Measurements from ENCODE around the gene RNF10. TPM values are rescaled to one million over a fixed set of nuclear protein-coding genes. Genes with fewer than 3 reads are reported as not detected.
"Not testable (repeated sequence)": the region's sequence is repeated elsewhere in the genome, so short reads cannot be mapped to it uniquely, and the experiment has no call there.

The RNF10 gene
- total RNA-seq, 1 experiment from 2014 or later = 177 TPM

GRCh38 chr12:120528861-120529525, 5.2 kb upstream of the RNF10 start, which contains the start of gene COQ5:
Gene COQ5 (minus strand): TSS chr12:120529158. CDS start chr12:120529141, 17 bp downstream.
- peak; percentile 91 for ATAC-seq
- no peaks in the 10 kb centered on the region for H3K36me3 ChIP-seq (ENCODE audit: control insufficient read depth, insufficient read depth, low read length)
- no peaks in the 10 kb centered on the region for H3K9me3 ChIP-seq (ENCODE audit: control insufficient read depth, insufficient read depth, low read depth, low read length)
- peak within 1 kb of the TSS; percentile 96 for H3K27ac ChIP-seq (ENCODE audit: low read length)
- POLR2A ChIA-PET = interaction anchor here (0.6 to 1.2 kb wide), 4 partner anchors 34 to 362 kb away, joined by 4 to 19 read pairs (median 6); no protein-coding TSS in a partner anchor
- no peaks in the 10 kb centered on the region for H3K27me3 ChIP-seq (ENCODE audit: control insufficient read depth, insufficient read depth, low read length)
- no peak for DNase-seq (ENCODE audit: low read depth, low spot score)
- H3K4me1 ChIP-seq (ENCODE audit: control insufficient read depth, insufficient read depth, low read length) = peaks cover 8% of the 10 kb centered on the region
- no peak for TF ChIP-seq TCF7L2 (IDR thresholded peaks at IDR 0.05; ENCODE audit: low read depth, low read length)
- peak; percentile 90 for TF ChIP-seq POLR2AphosphoS5 (IDR thresholded peaks at IDR 0.05; ENCODE audit: low read depth, low read length)
- no peak for TF ChIP-seq REST (IDR thresholded peaks at IDR 0.05; ENCODE audit: insufficient read depth in 1 of 2, low read depth in 2 of 2, low read length in 1 of 2)
- peak; percentile 87; the same call in 1 of the 2 replicates for TF ChIP-seq SIN3A (IDR thresholded peaks at IDR 0.05; ENCODE audit: borderline replicate concordance, insufficient read depth, low read depth, low read length)
- TF ChIP-seq, protein P1, sequence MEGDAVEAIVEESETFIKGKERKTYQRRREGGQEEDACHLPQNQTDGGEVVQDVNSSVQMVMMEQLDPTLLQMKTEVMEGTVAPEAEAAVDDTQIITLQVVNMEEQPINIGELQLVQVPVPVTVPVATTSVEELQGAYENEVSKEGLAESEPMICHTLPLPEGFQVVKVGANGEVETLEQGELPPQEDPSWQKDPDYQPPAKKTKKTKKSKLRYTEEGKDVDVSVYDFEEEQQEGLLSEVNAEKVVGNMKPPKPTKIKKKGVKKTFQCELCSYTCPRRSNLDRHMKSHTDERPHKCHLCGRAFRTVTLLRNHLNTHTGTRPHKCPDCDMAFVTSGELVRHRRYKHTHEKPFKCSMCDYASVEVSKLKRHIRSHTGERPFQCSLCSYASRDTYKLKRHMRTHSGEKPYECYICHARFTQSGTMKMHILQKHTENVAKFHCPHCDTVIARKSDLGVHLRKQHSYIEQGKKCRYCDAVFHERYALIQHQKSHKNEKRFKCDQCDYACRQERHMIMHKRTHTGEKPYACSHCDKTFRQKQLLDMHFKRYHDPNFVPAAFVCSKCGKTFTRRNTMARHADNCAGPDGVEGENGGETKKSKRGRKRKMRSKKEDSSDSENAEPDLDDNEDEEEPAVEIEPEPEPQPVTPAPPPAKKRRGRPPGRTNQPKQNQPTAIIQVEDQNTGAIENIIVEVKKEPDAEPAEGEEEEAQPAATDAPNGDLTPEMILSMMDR (IDR thresholded peaks at IDR 0.05) = no peak
- intact Hi-C loops (cut with micrococcal nuclease; ENCODE audit: unreplicated experiment) (no loop called here), in situ Hi-C loops (cut with HindIII; ENCODE audit: low pct_unique_long_range_greater_than_20kb, low sequenced_read_pairs) (no loop called here)
- CTCF ChIA-PET = no interaction called here
- no TSS peak for BruUV-seq (replicated peaks)
- peak within 1 kb of the TSS; percentile 63 to 77 for H3K4me3 ChIP-seq (ENCODE audit: low read depth in 2 of 2, low read length in 2 of 2)

DNA sequence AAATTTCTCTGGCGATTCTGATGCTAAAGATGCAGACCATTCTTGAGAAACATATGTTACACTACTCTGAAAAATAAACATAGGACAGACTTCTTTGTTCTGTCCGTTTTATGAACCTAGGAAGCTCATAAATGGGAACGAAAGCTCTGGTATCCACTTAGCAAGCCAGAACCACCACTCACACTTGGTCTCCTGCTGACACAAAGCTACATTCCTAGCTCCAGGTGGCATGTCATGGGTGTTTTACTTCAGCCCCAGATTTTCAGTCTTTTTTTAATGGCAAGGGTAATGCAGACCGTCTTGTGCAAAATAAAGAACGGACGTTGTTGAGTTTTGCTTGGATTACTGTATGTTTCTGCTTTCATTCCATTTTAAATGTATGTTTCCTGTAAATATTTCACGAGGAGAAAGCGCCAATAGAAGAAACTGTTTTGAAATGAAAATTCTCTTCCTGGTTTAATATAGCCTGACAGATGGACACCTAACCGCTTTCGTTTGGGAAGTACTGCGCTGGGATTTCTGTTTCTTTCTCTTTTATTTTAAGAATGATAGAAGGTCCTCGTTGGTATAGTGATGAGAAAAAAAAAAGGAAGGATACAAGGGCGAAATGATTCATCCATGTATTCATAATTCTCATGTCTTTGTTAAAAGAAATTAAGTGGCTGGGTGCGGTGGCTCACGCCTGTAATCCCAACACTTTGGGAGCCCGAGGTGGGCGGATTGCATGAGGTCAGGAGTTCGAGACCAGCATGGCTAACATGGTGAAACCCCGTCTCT, 4.3 kb upstream of the RNF10 start:
- Histone ChIP-seq H3K36me3 (ENCODE audit: control insufficient read depth, insufficient read depth, low read length) (no peaks in the 10 kb centered on the region), H3K9me3 (ENCODE audit: control insufficient read depth, insufficient read depth, low read depth, low read length) (no peaks in the 10 kb centered on the region), H3K4me3 (ENCODE audit: low read depth in 2 of 2, low read length in 2 of 2) (peak overlapping the region; percentile 63 to 77), H3K27ac (ENCODE audit: low read length) (peak overlapping the region; percentile 96), H3K27me3 (ENCODE audit: control insufficient read depth, insufficient read depth, low read length) (no peaks in the 10 kb centered on the region), H3K4me1 (ENCODE audit: control insufficient read depth, insufficient read depth, low read length) (peaks cover 8% of the 10 kb centered on the region)
- DNase-seq (ENCODE audit: low read depth, low spot score) (no peak), ATAC-seq (peak; percentile 47)
- POLR2A ChIA-PET = interaction anchor here (0.6 to 1.2 kb wide), 2 partner anchors 67 to 225 kb away, joined by 3 to 5 read pairs; no protein-coding TSS in a partner anchor
- in situ Hi-C loops (cut with HindIII; ENCODE audit: low pct_unique_long_range_greater_than_20kb, low sequenced_read_pairs) = no loop called here
- CTCF ChIA-PET = no interaction called here
- TF ChIP-seq, protein P1 (IDR thresholded peaks at IDR 0.05) = no peak
- TF ChIP-seq TCF7L2 (IDR thresholded peaks at IDR 0.05; ENCODE audit: low read depth, low read length) (no peak), REST (IDR thresholded peaks at IDR 0.05; ENCODE audit: insufficient read depth in 1 of 2, low read depth in 2 of 2, low read length in 1 of 2) (no peak), POLR2AphosphoS5 (IDR thresholded peaks at IDR 0.05; ENCODE audit: low read depth, low read length) (no peak), SIN3A (IDR thresholded peaks at IDR 0.05; ENCODE audit: borderline replicate concordance, insufficient read depth, low read depth, low read length) (no peak)
- intact Hi-C loops (cut with micrococcal nuclease; ENCODE audit: unreplicated experiment) = no loop called here
- no TSS peak for BruUV-seq (replicated peaks)

DNA sequence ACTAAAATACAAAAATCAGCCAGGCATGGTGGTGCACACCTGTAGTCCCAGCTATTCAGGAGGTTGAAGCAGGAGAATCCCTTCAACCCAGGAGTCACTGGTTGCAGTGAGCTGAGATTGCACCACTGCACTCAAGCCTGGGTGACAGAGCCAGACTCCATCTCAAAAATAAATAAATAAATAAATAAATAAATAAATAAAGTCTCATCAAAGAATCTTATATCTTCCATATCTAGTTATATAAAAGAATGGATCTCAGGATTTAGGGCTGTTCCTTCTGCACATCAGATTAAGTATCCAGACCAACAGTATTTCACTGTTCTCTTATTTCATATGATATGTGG, 3.8 kb upstream of the RNF10 start:
- Histone ChIP-seq H3K27ac (ENCODE audit: low read length) (peak overlapping the region; percentile 96), H3K4me3 (ENCODE audit: low read depth in 2 of 2, low read length in 2 of 2) (peak overlapping the region in 1 of 2 experiments; percentile 63; a peak in 2 of 4 replicates)
- intact Hi-C loops (cut with micrococcal nuclease; ENCODE audit: unreplicated experiment); ATAC-seq; DNase-seq (ENCODE audit: low read depth, low spot score); H3K4me1 ChIP-seq (ENCODE audit: control insufficient read depth, insufficient read depth, low read length); BruUV-seq (replicated peaks); CTCF ChIA-PET; H3K36me3 ChIP-seq (ENCODE audit: control insufficient read depth, insufficient read depth, low read length); H3K27me3 ChIP-seq (ENCODE audit: control insufficient read depth, insufficient read depth, low read length); H3K9me3 ChIP-seq (ENCODE audit: control insufficient read depth, insufficient read depth, low read depth, low read length); in situ Hi-C loops (cut with HindIII; ENCODE audit: low pct_unique_long_range_greater_than_20kb, low sequenced_read_pairs): not testable (repeated sequence)
- POLR2A ChIA-PET = interaction anchor here (0.6 kb wide), 1 partner anchor 226 kb away, joined by 3 read pairs; no protein-coding TSS in a partner anchor

Measured in Panc1 (cell line).